Stimulated activated CD8-positive, alpha-beta memory T cell treated with anti-CD3 and anti-CD28 coated beads, Interleukin-12 subunit alpha, Interleukin-12 subunit beta, amount 100 ng/mL, for 1 hour (primary cell): Measurements from ENCODE around the gene ZFHX3.

Source experiments
- DNase-seq: peaks from one replicate; pipeline ENCODE4 v3.0.0-alpha.2; 2020; ENCODE audit warnings: low read depth

Gene ZFHX3

GRCh38 chr16:72793017-72793416 lies 254.9 kb downstream of the ZFHX3 start:
- no peak for DNase-seq

DNA sequence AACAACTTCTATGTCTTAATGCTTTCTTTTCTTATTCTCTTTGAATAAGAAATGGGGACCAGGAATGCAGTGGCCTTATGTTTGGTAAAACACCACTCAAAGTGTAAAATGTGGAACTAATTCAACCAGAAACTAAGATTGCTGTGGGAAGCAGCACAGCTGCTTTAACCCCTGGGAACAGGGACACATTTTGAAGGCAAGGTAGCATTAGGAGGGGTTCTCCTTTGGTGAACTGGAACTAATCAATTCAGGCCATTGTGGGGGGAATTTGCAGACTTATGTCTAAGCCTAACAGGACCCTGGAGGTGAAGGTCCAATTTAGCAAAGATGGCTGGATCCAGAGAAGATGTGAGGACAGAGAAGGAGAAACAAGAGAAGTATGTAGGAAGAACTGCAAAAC lies 256.1 kb downstream of the ZFHX3 start:
- DNase-seq: no peak

GRCh38 chr16:72789921-72790320 lies 258.0 kb downstream of the ZFHX3 start:
- DNase-seq: no peak

DNA sequence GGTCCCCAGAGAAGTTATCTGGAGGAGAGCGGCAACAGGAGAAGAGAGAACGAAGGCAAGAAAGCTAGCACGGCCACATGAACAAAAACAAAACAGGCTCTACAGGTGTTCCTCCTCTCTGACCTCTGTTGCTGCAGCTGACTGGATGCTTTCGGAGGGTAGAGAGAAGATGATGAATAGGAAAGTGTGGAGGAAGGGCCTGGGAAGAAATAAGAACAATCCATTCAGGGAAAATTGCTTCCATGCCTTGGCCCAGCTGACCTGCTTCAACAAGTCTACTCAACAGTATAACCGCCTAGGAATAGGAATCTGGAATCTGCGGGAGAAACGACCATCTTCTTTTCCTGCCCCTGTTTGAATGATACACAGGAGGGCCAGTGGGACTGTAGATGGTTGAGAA lies 258.5 kb downstream of the ZFHX3 start:
- DNase-seq: no peak

- no peak for DNase-seq
These were observed 259.6 kb downstream of the ZFHX3 start for GRCh38 chr16:72788269-72788809.

DNA sequence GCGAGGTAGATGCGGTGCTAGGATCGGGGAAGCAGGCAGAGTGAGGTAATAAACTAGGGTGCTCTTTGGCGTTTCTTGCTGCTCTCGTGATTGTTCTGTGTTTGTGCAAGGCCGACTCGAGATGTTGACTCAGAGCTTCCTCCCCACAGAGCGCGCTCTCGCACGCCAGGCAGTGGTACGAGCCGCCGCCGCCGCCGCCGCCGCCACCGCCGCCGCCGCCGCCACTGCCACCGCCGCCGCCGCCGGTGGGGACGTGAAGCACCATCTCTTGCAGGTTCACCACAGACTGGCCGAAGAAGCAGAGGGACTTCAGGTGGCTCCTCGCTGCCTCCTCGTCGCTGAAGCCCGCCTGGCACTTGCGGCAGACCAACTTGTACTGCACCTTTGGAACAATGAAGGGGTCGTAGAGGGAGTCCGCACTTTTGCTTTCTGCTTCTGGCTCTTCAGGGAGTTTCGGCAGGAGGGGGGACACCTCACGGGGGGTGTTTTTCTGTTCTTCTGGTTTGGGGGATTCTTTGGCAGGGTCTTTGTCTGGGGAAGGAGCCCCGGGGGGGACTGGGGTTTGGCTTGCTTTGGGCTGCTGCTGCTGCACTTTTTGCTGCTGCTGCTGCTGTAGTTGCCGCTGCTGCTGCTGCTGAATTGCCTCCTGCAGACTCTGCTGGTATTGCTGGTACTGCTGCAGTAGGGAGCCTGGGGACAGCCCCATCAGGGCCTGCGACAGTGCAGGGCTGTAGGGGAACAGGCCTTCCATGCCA lies 260.2 kb downstream of the ZFHX3 start:
- peak; percentile 35 for DNase-seq

DNA sequence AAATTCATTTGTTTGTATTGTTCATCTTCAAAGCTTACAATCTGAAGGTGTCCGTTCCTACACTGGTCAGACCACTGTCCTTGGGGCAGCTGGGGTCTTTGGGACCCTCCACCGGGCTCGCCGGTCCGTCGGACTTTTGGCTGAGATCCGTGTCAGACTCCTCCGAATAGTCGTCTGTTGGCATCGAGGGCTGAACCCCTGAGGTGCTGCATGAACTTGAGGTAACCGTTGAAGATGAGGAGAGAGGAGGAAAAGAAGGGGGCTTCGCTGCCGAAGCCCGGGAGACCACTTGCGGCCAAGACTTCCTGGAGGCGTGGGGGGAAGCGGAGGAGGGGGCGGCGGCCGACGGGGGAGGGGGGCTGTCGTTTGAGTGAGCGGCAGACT lies 260.8 kb downstream of the ZFHX3 start:
- DNase-seq: no peak

- DNase-seq: no peak
These were observed 261.3 kb downstream of the ZFHX3 start for GRCh38 chr16:72786606-72787005.

- no peak for DNase-seq
These were observed 262.0 kb downstream of the ZFHX3 start for GRCh38 chr16:72785886-72786285.

DNA sequence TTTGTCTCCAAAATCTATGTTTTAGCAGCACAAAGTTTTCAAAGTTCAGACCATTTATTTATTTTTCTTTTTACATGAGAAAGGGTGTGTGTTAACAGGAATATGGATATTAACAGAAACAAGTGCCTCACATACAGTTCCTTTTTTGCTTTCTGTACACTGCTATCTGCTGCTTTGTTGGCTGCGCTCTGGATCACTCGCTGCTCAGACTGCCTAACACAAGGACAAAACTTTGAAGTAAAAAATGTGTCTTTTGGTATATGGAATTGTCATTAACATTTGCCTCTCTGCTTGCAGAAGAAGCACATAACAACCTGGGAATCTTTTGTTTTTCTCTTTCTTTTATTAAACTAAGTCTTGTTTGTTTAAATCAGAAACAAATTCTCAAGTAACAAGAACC lies 262.8 kb downstream of the ZFHX3 start:
- no peak for DNase-seq

- no peak for DNase-seq
These were observed 264.1 kb downstream of the ZFHX3 start for GRCh38 chr16:72783716-72784318.

- no peak for DNase-seq
These were observed 278.1 kb downstream of the ZFHX3 start for GRCh38 chr16:72769876-72770275.

DNA sequence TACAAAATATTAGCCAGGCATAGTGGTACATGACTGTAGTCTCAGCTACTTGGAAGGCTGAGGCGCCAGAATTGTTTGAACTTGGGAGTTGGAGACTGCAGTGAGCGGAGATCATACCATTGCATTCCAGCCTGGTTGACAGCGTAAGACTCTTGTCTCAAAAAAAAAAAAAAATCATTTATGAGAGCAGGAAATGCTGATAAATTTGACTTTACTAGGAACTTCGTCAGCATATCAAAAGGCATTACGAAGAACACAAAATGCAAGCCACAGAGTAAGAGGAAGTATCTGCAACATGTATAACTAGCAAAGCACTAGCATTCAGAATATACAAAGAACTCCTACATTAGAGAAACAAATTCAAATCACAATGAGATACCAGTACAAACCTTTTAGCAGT lies 279.3 kb downstream of the ZFHX3 start:
- DNase-seq: no peak

GRCh38 chr16:72766506-72766905 lies 281.4 kb downstream of the ZFHX3 start:
- DNase-seq: no peak

GRCh38 chr16:72764015-72764654 lies 283.8 kb downstream of the ZFHX3 start:
- DNase-seq: no peak

GRCh38 chr16:72760581-72760980 lies 287.3 kb downstream of the ZFHX3 start:
- no peak for DNase-seq

DNA sequence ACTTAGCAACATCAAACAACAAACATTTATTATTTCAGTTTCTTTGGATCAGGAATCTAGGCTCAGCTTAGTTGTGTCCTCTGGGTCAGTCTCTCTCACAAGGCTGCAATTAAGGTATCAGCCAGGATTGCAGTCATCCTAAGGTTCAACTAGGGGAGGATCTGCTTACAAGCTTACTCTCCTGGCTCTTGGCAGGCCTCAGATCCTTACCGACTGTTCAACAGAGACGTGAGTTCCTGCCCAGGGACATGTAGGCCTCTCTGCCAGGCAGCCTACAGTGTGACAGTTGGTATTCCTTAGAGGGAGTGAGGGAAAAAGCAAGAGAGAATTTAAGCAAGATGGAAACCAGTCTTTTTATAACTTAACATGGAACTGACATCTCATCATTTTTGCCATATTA lies 294.0 kb downstream of the ZFHX3 start:
- no peak for DNase-seq

- no peak for DNase-seq
These were observed 295.8 kb downstream of the ZFHX3 start for GRCh38 chr16:72752004-72752695.

DNA sequence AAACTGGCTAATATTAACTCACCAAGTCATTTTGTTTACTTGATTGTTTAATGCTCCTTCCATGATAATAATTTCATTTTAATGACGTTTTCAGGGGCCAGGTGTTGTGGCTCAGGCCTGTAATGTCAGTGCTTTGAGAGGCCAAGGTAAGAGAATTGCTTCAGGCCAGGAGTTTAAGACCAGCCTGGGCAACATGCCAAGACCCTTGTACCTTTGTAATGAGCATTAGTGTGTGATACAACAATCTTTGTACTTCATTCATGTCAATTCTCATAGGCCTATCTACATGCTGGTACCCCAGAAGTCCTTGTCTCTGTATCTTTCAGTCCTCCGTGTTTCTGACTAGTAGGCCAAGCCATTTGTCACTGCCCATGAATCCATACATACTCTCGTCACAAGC lies 296.9 kb downstream of the ZFHX3 start:
- no peak for DNase-seq

DNA sequence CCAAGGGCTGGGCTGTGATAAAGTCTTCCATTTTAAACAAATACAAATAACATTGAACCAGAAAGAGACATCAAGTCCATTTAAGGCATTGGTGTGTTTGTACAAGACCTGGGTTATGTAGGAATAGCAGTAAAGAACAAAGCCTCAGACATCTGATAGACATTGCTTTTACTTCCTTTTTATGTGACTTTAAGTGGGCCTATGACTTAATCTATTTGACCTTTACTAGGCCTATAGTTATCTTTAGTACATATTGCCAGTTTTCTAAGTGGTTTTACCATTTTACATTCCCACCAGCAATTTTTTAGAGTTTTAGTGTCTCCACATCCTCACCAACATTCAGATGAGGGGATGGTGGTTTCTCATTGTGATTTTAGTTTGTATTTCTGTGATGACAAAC lies 298.8 kb downstream of the ZFHX3 start:
- no peak for DNase-seq

DNA sequence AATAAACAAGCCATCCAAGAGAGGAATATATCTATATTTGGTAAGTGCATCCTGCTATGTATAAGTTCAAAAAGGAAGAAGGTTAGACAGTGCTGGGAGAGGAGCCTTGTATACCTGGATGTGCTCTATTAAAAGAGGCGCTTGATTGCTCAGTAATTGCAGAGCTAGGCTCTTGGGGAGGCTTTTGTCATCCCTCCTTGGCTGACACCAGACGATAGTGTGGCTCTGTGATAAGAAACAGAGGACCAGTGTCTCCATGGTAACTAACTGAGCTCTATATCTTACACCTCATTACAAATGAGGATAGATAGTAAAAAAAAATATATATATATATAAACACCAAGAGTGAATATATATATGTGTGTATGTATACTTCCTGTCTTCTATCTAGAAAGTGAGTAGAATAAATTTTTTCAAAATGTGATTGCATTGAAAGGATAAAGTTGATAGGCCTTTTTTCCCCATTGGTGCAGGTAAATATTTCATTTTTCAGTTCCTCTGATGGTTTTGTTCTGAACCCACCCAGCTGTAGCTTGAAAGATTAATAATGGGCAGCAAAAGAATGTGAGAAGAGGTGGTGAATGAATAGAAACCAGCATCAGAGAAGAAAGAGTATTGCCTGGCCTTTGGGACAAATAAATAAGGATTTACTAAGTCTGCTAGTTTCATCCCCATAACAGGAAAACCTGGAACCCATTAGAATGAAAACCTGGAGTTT lies 303.7 kb downstream of the ZFHX3 start:
- no peak for DNase-seq
